Endothelial cell of umbilical vein (primary cell): ENCODE data around the gene ZNF423.

ENCODE experiments used
- CTCF ChIP-seq, 2 donors: IDR thresholded peaks; 1 replicate in 1 of 2; 2 replicates in 1 of 2; pipeline ENCODE4 v1.5.1; 2011; ENCODE audit warnings: low read length in 2 of 2, mild to moderate bottlenecking in 2 of 2, moderate library complexity in 2 of 2, control low read depth in 1 of 2, inconsistent platforms in 1 of 2, low read depth in 1 of 2; ENCODE audit not compliant: insufficient read depth in 1 of 2; ENCODE audit errors: extremely low read depth in 1 of 2
- EZH2 ChIP-seq: IDR thresholded peaks from 2 replicates; pipeline ENCODE4 v1.6.1; 2012; ENCODE audit warnings: borderline replicate concordance, low read depth, mild to moderate bottlenecking, moderate library complexity, low read length, inconsistent platforms; ENCODE audit not compliant: severe bottlenecking
- FOS ChIP-seq: IDR thresholded peaks from 2 replicates; pipeline ENCODE4 v1.6.1; 2011; ENCODE audit warnings: mild to moderate bottlenecking, low read length, moderate library complexity, borderline replicate concordance; ENCODE audit not compliant: insufficient read depth
- JUN ChIP-seq: IDR thresholded peaks from 2 replicates; pipeline ENCODE4 v1.6.1; 2011; ENCODE audit warnings: borderline replicate concordance, low read depth; ENCODE audit not compliant: insufficient read length, insufficient read depth
- MYC ChIP-seq: IDR thresholded peaks from one replicate; pipeline ENCODE4 v1.6.1; 2011; ENCODE audit warnings: mild to moderate bottlenecking, low read depth, low read length
- POLR2A ChIP-seq: IDR thresholded peaks from 2 replicates; pipeline ENCODE4 v1.6.1; 2012; ENCODE audit warnings: low read depth, mild to moderate bottlenecking, control low read depth, low read length
- POLR2AphosphoS5 ChIP-seq: IDR thresholded peaks from 2 replicates; pipeline ENCODE4 v1.6.1; 2012; ENCODE audit warnings: low read depth, mild to moderate bottlenecking, control low read depth, low read length, moderate library complexity; ENCODE audit not compliant: insufficient read depth

GRCh38 chr16:49604602-49605001 lies 251.3 kb downstream of the ZNF423 start:
- TF ChIP-seq CTCF (IDR thresholded peaks at IDR 0.05; ENCODE audit: extremely low read depth in 1 of 2, insufficient read depth in 1 of 2, low read depth in 1 of 2, low read length in 2 of 2) = no peak
- TF ChIP-seq POLR2AphosphoS5 = no peak
- TF ChIP-seq JUN = no peak
- TF ChIP-seq EZH2 = no peak
- no peak for TF ChIP-seq FOS
- no peak for TF ChIP-seq POLR2A
- TF ChIP-seq MYC = no peak
